Type B pancreatic cell (in vitro differentiated cells): ENCODE data around the gene SECISBP2. TPM values are rescaled to one million over a fixed set of nuclear protein-coding genes. Genes with fewer than 3 reads are reported as not detected.
"Not testable (repeated sequence)": the region's sequence is repeated elsewhere in the genome, so short reads cannot be mapped to it uniquely, and the experiment has no call there.

Source experiments
- DNase-seq: peaks from one replicate; pipeline ENCODE4 v3.0.0; 2021; ENCODE audit warnings: mixed read lengths; ENCODE audit not compliant: unreplicated experiment; ENCODE audit errors: extremely low spot score
- H3K27ac Mint-ChIP-seq: 2 replicates; pipeline ENCODE4 v1.8.0; 2021; ENCODE audit warnings: mild to moderate bottlenecking, mixed read lengths
- H3K27me3 Mint-ChIP-seq: 2 replicates; pipeline ENCODE4 v1.8.0; 2021; ENCODE audit warnings: mixed read lengths
- H3K36me3 Mint-ChIP-seq: 2 replicates; pipeline ENCODE4 v1.8.0; 2021; ENCODE audit warnings: mixed read lengths
- H3K4me1 Mint-ChIP-seq: one replicate; pipeline ENCODE4 v1.8.0; 2021; ENCODE audit warnings: mixed read lengths; ENCODE audit not compliant: unreplicated experiment
- H3K4me3 Mint-ChIP-seq: 2 replicates; pipeline ENCODE4 v1.8.0; 2021; ENCODE audit warnings: mild to moderate bottlenecking, mixed read lengths
- H3K9me3 Mint-ChIP-seq: 2 replicates; pipeline ENCODE4 v1.8.0; 2021; ENCODE audit warnings: mixed read lengths
- CTCF ChIP-seq: fragments of 200-600 bp; sonication (generic); conservative IDR thresholded peaks from 2 replicates; pipeline ENCODE4 v1.5.0; 2021; ENCODE audit warnings: antibody characterized with exemption, mild to moderate bottlenecking
- total RNA-seq: library from RNA; stranded (reverse); gene quantifications from 2 replicates; pipeline ENCODE4 v1.2.1, GENCODE V29; 2021; ENCODE audit warnings: low replicate concordance

The SECISBP2 gene
- total RNA-seq, 1 donor from 2014 or later, result 49.6 TPM

GRCh38 chr9:89291741-89292140 lies 26.6 kb upstream of the SECISBP2 start:
- Mint-ChIP-seq H3K27me3 (no peaks in the 10 kb centered on the region), H3K27ac (no peak overlapping the region), H3K4me1 (no peaks in the 10 kb centered on the region), H3K9me3 (peaks cover 3% of the 10 kb centered on the region), H3K36me3 (peaks cover 3% of the 10 kb centered on the region), H3K4me3 (no peak overlapping the region)
- TF ChIP-seq CTCF, result no peak
- no peak for DNase-seq

- TF ChIP-seq CTCF, result no peak
- H3K27ac Mint-ChIP-seq, result no peak overlapping the region
- peaks cover 3% of the 10 kb centered on the region for H3K36me3 Mint-ChIP-seq
- no peaks in the 10 kb centered on the region for H3K4me1 Mint-ChIP-seq
- DNase-seq, result no peak
- H3K27me3 Mint-ChIP-seq, result no peaks in the 10 kb centered on the region
- H3K9me3 Mint-ChIP-seq, result peaks cover 3% of the 10 kb centered on the region
- no peak overlapping the region for H3K4me3 Mint-ChIP-seq
These were observed 25.3 kb upstream of the SECISBP2 start for GRCh38 chr9:89293014-89293413.

- Mint-ChIP-seq H3K4me3 (no peak overlapping the region), H3K36me3 (peaks cover 3% of the 10 kb centered on the region)
- DNase-seq, result no peak
These were observed 22.9 kb upstream of the SECISBP2 start for GRCh38 chr9:89295400-89295799.

GRCh38 chr9:89301996-89302395 lies 16.3 kb upstream of the SECISBP2 start:
- not testable (repeated sequence) for DNase-seq, H3K27me3 Mint-ChIP-seq, H3K4me1 Mint-ChIP-seq, H3K9me3 Mint-ChIP-seq, H3K36me3 Mint-ChIP-seq, H3K27ac Mint-ChIP-seq, H3K4me3 Mint-ChIP-seq

More at GRCh38 chr9:89295400-89295799, 22.9 kb upstream of the SECISBP2 start:
- Mint-ChIP-seq H3K9me3 (peaks cover 3% of the 10 kb centered on the region), H3K4me1 (no peaks in the 10 kb centered on the region), H3K27ac (no peak overlapping the region), H3K27me3 (no peaks in the 10 kb centered on the region)
- no peak for TF ChIP-seq CTCF

GRCh38 chr9:89304020-89304833 lies 14.1 kb upstream of the SECISBP2 start:
- DNase-seq, result no peak

More at GRCh38 chr9:89304020-89304833, 14.1 kb upstream of the SECISBP2 start:
- no peaks in the 10 kb centered on the region for H3K4me1 Mint-ChIP-seq
- TF ChIP-seq CTCF, result no peak
- H3K4me3 Mint-ChIP-seq, result no peak overlapping the region
- no peaks in the 10 kb centered on the region for H3K9me3 Mint-ChIP-seq
- peaks cover 7% of the 10 kb centered on the region for H3K36me3 Mint-ChIP-seq
- H3K27ac Mint-ChIP-seq, result no peak overlapping the region
- no peaks in the 10 kb centered on the region for H3K27me3 Mint-ChIP-seq
